Stimulated activated CD8-positive, alpha-beta memory T cell treated with anti-CD3 and anti-CD28 coated beads, Interleukin-12 subunit alpha, Interleukin-12 subunit beta, amount 100 ng/mL, for 24 hours (primary cell): ENCODE data around the gene MYMX.
"Not testable (repeated sequence)": the region's sequence is repeated elsewhere in the genome, so short reads cannot be mapped to it uniquely, and the experiment has no call there.

Source experiments
- DNase-seq: peaks from one replicate; pipeline ENCODE4 v3.0.0-alpha.2; 2020; ENCODE audit errors: extremely low read depth

The MYMX gene

GRCh38 chr6:44219815-44220784, 3.4 kb downstream of the MYMX start:
- no peak for DNase-seq

GRCh38 chr6:44220913-44221290, 4.2 kb downstream of the MYMX start:
- DNase-seq, result no peak

- peak; percentile 44 for DNase-seq
These were observed 4.7 kb downstream of the MYMX start for GRCh38 chr6:44221291-44221960.

- no peak for DNase-seq
These were observed 5.2 kb downstream of the MYMX start for GRCh38 chr6:44221961-44222335.

GRCh38 chr6:44222486-44223318, 6.0 kb downstream of the MYMX start:
- no peak for DNase-seq

GRCh38 chr6:44223319-44224028, 6.7 kb downstream of the MYMX start, which contains the start of gene SLC29A1:
SLC29A1 (plus strand) TSS chr6:44223595; CDS start chr6:44227314, 3,719 bp downstream.
- peak; percentile 63 for DNase-seq

- DNase-seq, result no peak
These were observed 7.6 kb downstream of the MYMX start for GRCh38 chr6:44224029-44224964.

GRCh38 chr6:44224965-44225305, 8.2 kb downstream of the MYMX start:
- no peak for DNase-seq

- no peak for DNase-seq
These were observed 9.0 kb downstream of the MYMX start for GRCh38 chr6:44225579-44226325.

- no peak for DNase-seq
These were observed 9.8 kb downstream of the MYMX start for GRCh38 chr6:44226368-44227147.

GRCh38 chr6:44227148-44227793, 10.5 kb downstream of the MYMX start:
- DNase-seq, result no peak

- no peak for DNase-seq
These were observed 11.3 kb downstream of the MYMX start for GRCh38 chr6:44228031-44228430.

GRCh38 chr6:44228433-44228832, 11.7 kb downstream of the MYMX start:
- DNase-seq, result no peak

- no peak for DNase-seq
These were observed 12.1 kb downstream of the MYMX start for GRCh38 chr6:44228836-44229235.

- DNase-seq, result no peak
These were observed 12.8 kb downstream of the MYMX start for GRCh38 chr6:44229376-44230033.

- no peak for DNase-seq
These were observed 13.4 kb downstream of the MYMX start for GRCh38 chr6:44230034-44230675.

- not testable (repeated sequence) for DNase-seq
These were observed 14.7 kb downstream of the MYMX start for GRCh38 chr6:44231426-44231825.
